HUES6 (cell line): ENCODE results near the gene TNRC18.

Source experiments
- H3K27ac ChIP-seq: 2 replicates; pipeline ENCODE4 v1.7.0; 2013; ENCODE audit warnings: low read depth, mild to moderate bottlenecking, low read length, inconsistent platforms
- H3K27me3 ChIP-seq: 2 replicates; pipeline ENCODE4 v1.6.1; 2013; ENCODE audit warnings: low read length; ENCODE audit not compliant: control insufficient read depth, insufficient read depth
- H3K36me3 ChIP-seq: 2 replicates; pipeline ENCODE4 v1.6.1; 2013; ENCODE audit warnings: low read length; ENCODE audit not compliant: control insufficient read depth, insufficient read depth
- H3K4me1 ChIP-seq: 2 replicates; pipeline ENCODE4 v1.6.1; 2013; ENCODE audit warnings: low read length; ENCODE audit not compliant: control insufficient read depth, insufficient read depth
- H3K4me3 ChIP-seq: 2 replicates; pipeline ENCODE4 v1.5.1; 2013; ENCODE audit warnings: low read depth, low read length
- H3K9ac ChIP-seq: one replicate; pipeline ENCODE4 v1.6.1; 2013; ENCODE audit warnings: mild to moderate bottlenecking, low read length
- H3K9me3 ChIP-seq: 2 replicates; pipeline ENCODE4 v1.6.1; 2013; ENCODE audit warnings: low read depth, low read length; ENCODE audit not compliant: control insufficient read depth, insufficient read depth

The TNRC18 gene

DNA sequence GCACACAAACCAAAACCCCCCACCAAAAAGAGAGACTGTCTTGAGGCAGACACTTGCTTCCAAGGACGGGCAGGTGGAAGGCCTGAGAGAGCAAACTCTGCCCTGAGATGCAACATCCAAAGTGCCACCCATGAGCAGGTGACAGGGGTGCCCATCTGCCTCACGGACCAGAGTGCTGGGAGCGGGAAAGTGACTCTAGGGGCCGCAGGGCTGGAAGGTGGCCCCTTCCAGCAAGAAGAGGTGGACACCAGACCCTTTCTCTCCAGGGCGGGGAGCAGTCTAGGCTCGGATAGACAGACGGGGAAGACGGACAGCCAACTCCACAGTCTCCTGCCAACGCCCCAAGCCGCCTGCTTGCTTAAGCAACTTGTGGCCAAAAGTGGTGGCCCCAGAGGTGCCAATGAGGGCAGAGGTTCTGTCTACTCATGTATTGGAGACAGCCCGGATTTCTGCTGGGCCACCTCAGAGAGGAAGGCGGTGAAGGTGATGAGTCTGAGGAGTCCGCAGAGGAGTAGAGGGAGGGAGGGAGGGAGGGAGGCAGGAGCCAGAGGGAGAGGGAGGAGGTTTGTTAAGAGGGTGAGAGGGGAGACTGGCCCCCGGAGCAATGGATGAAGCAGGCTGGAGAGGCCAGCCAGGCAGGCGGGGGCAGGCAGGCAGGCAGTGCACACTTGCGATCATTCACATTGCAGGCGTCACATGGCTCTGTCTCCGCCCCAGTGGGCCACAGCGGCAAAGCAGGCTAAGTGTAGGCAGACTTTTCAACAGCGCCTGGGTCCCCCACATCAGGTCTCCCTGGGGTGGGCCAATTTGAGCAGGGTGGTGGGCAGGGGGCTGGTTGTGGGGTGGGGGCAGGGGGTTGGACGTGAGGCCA lies 75.3 kb downstream of the TNRC18 start:
- Histone ChIP-seq H3K4me1 (peaks cover 25% of the 10 kb centered on the region), H3K27ac (no peak overlapping the region), H3K9ac (no peak overlapping the region), H3K36me3 (peaks cover 19% of the 10 kb centered on the region), H3K4me3 (no peak overlapping the region), H3K9me3 (peaks cover 9% of the 10 kb centered on the region), H3K27me3 (no peaks in the 10 kb centered on the region)

DNA sequence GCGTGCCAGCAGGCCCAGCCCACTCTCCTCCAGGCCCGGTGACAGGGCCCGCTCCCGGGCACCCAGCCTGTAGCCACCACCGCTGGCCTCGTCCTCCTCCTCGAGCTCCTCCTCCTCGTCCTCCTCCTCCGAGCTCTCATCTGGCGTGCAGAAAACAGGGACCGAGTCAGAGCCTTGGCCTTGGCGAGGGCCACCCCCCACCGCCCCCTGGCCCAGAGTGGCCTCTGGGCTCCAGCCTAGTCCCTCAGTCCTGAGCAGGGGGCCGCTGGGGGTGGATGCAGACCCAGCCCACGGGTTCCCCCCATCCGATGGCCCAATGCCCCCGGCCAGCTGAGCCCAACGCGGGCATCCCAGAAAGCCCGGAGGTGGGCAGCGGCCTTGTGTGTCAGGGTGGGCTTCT lies 78.0 kb downstream of the TNRC18 start:
- no peak overlapping the region for H3K27ac ChIP-seq
- peaks cover 11% of the 10 kb centered on the region for H3K9me3 ChIP-seq
- peaks cover 30% of the 10 kb centered on the region for H3K36me3 ChIP-seq
- H3K9ac ChIP-seq = no peak overlapping the region
- H3K4me1 ChIP-seq = peaks cover 11% of the 10 kb centered on the region
- H3K27me3 ChIP-seq = no peaks in the 10 kb centered on the region
- H3K4me3 ChIP-seq = no peak overlapping the region

DNA sequence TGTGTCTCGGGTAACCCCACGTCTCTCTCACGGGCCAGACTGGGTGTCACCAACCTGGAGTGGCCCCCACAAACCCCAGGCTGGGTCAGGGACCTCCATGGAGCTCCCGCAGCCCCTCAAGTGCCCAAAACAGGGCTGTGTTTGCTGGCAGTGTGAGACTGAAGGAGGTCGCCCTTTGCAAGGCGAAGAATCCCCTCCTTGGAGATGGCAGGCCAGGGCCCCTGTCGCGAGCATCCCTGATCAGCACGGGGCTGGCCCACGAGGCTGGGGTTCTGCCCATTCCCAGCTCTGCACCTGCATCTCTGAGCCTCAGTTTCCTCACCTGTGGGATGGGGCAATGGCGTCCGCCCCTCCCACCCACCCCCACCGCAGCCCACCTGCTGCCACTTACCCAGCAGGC lies 78.5 kb downstream of the TNRC18 start:
- peaks cover 7% of the 10 kb centered on the region; the same call in 1 of the 2 replicates for H3K4me1 ChIP-seq
- H3K36me3 ChIP-seq = peaks cover 31% of the 10 kb centered on the region
- no peak overlapping the region for H3K4me3 ChIP-seq
- H3K9ac ChIP-seq = no peak overlapping the region
- no peak overlapping the region for H3K27ac ChIP-seq
- H3K9me3 ChIP-seq = peaks cover 11% of the 10 kb centered on the region
- H3K27me3 ChIP-seq = no peaks in the 10 kb centered on the region

DNA sequence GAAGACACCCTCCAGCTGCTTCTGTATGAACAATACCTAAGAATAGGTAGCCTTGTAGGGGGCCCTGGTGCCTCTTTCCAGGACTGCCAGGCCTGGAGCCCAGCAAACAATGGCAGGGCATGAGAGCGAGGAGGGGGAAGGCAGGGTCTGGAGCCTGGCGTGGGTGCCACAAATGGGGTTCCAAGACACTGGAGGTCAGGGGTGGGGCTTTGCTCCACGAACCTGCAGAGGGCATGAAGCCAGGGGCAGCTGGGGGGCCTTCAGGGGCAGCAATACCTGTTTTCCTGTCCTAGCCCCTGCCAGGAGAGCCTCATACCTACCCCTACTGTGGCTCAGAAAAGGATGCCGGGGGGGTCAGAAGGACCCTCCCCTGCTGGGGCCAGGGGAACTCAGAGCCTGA lies 79.3 kb downstream of the TNRC18 start:
- no peaks in the 10 kb centered on the region for H3K27me3 ChIP-seq
- no peak overlapping the region for H3K27ac ChIP-seq
- H3K4me1 ChIP-seq = peaks cover 1% of the 10 kb centered on the region; the same call in 1 of the 2 replicates
- peaks cover 34% of the 10 kb centered on the region for H3K36me3 ChIP-seq
- peaks cover 11% of the 10 kb centered on the region for H3K9me3 ChIP-seq
- no peak overlapping the region for H3K9ac ChIP-seq
- H3K4me3 ChIP-seq = no peak overlapping the region

DNA sequence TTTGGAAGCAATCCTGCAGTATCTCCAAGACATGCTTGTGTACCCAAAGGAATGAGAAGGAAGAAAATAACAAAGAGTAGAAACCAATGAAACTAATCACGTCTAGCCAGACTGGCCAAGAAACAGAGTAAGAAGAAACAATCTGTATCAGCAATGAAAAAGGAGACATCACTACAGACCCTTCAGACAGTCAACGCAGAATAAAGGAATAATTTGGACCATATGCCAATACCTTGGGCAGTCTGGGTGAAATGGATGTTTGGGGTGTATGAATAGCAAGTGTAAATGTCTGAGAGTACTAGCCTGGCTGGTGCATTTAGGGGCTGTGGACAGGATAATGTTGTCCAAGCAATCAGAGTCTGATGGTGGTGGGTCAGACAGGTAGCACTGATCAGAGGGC lies 79.8 kb downstream of the TNRC18 start:
- Histone ChIP-seq H3K27me3 (no peaks in the 10 kb centered on the region), H3K9ac (no peak overlapping the region), H3K27ac (no peak overlapping the region), H3K9me3 (peaks cover 11% of the 10 kb centered on the region), H3K36me3 (peaks cover 34% of the 10 kb centered on the region), H3K4me1 (no peaks in the 10 kb centered on the region), H3K4me3 (no peak overlapping the region)

DNA sequence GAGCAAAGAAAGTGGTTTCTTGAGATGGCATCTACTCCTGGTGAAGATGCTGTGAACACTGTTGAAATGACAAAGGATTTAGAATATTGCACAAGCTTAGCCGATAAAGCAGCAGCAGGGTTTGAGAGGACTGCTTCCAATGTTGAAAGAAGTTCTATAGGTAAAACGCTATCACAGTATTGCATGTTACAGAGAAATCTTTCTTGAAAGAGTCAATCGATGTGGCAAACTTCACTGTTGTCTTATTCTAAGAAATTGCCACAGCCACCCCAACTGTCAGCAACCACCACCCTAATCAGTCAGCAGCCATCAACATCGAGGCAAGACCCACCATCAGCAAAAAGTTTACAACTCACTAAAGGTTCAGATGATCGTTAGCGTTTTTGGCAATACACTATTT lies 81.0 kb downstream of the TNRC18 start:
- H3K27ac ChIP-seq = no peak overlapping the region
- no peaks in the 10 kb centered on the region for H3K4me1 ChIP-seq
- H3K27me3 ChIP-seq = no peaks in the 10 kb centered on the region
- peaks cover 11% of the 10 kb centered on the region for H3K9me3 ChIP-seq
- no peak overlapping the region for H3K4me3 ChIP-seq
- H3K36me3 ChIP-seq = peaks cover 34% of the 10 kb centered on the region
- no peak overlapping the region for H3K9ac ChIP-seq

DNA sequence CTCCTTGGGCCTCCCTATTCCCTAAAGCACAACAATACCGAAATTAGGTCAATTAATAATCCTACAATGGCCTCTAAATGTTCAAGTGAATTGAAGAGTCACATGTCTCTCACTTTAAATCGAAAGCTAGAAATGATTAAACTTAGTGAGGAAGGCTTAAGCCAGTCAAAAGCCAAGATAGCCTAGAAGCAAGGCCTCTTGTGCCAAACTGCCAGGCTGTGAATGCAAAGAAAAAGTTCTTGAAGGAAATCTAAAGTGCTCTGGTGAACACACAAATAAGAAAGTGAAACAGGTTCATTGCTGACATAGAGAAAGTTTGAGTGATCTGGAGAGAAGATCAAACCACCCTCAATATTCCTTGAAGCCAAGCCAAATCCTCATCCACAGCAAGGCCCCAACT lies 83.7 kb downstream of the TNRC18 start:
- no peak overlapping the region for H3K4me3 ChIP-seq
- no peaks in the 10 kb centered on the region for H3K27me3 ChIP-seq
- no peak overlapping the region for H3K9ac ChIP-seq
- H3K9me3 ChIP-seq = peaks cover 11% of the 10 kb centered on the region
- H3K27ac ChIP-seq = no peak overlapping the region
- H3K36me3 ChIP-seq = peaks cover 34% of the 10 kb centered on the region
- H3K4me1 ChIP-seq = no peaks in the 10 kb centered on the region

DNA sequence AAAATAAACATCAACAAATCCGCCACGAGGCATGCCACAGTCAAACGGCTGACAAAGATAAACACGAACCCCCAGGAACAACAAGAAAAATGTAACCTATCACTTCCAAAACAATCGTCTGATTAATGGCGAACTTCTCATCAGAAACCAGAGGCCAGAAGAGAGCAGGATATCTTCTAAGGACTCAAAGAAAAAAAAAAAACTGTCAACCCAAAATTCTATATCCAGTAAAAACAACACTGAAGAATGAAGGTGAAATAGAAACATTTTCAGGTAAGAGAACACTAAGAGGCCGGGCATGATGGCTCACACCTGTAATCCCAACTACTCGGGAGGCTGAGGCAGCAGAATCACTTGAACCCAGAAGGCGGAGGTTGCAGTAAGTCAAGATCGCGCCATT lies 86.6 kb downstream of the TNRC18 start:
- no peak overlapping the region for H3K9ac ChIP-seq
- H3K4me1 ChIP-seq = no peaks in the 10 kb centered on the region
- no peak overlapping the region for H3K27ac ChIP-seq
- no peaks in the 10 kb centered on the region for H3K27me3 ChIP-seq
- H3K9me3 ChIP-seq = peaks cover under 1% of the 10 kb centered on the region; the same call in 1 of the 2 replicates
- peaks cover 10% of the 10 kb centered on the region; the same call in 1 of the 2 replicates for H3K36me3 ChIP-seq
- H3K4me3 ChIP-seq = no peak overlapping the region

DNA sequence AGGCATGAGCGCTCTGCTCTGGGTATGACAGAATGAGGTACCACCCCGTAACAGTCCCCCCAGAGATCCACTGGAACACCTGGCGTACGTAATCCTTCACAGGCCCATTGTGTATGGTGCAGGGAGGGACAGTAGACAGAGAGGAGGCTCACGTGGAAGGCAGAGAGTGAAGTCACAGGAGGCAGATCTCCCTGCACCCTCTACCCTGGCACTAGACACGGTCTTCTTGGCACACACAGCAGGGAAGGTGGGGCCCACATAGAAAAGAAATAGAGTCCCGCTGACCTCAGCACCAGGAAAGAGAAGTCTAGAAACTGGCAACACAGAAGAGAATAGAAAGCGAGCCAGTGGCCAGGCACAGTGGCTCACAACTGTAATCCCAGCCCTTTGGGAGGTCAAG lies 89.0 kb downstream of the TNRC18 start:
- Histone ChIP-seq H3K27ac (no peak overlapping the region), H3K9me3 (no peaks in the 10 kb centered on the region), H3K9ac (no peak overlapping the region), H3K36me3 (peaks cover 14% of the 10 kb centered on the region; the same call in 1 of the 2 replicates), H3K27me3 (no peaks in the 10 kb centered on the region), H3K4me1 (no peaks in the 10 kb centered on the region), H3K4me3 (no peak overlapping the region)

DNA sequence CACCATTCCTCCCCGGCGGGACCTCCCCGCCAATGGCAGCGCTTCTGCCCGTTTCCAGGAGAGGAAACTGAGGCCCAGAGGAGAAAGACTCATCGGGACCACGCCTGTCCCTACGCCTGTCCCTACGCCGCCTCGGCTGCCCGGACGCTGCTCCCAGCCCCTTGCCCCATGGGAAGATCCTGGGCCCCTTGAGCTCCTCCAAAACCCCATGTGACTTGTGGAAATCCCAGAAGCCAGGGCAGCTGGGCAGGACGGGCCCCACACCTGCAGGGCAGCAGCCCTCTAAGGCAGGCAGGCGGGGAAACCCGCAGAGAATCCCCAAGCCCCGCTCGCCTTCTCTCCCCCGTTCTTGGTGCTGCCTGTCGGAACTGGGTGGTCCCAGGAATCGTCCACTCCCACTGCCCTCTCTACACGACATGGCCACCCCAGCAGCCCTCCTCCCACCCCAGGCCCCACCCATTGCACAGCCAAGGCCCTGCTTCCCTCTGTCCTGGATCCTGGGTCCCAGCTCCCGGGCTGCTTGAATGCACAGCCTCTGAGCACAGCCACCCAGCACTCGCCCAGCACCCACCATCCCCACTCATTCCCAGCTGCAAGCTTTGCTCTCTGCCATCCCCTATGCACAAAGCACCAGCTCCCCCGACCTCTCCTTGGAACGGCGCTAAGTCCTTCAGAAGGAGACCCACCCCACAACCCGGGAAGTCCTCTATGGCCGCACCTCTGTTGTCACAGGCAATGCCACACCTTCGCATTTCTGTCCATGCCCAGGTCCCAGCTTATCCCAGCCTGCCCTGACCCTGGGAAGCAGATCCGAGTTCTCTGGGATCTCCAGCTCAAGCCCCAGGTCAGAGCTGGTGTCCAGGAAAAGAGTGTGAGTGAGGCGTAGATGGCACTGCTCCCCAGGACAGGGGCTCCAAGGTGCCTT lies 90.3 kb downstream of the TNRC18 start:
- no peaks in the 10 kb centered on the region for H3K9me3 ChIP-seq
- H3K4me1 ChIP-seq = no peaks in the 10 kb centered on the region
- H3K4me3 ChIP-seq = no peak overlapping the region
- no peak overlapping the region for H3K27ac ChIP-seq
- H3K9ac ChIP-seq = no peak overlapping the region
- no peaks in the 10 kb centered on the region for H3K27me3 ChIP-seq
- H3K36me3 ChIP-seq = peaks cover 15% of the 10 kb centered on the region; the same call in 1 of the 2 replicates

DNA sequence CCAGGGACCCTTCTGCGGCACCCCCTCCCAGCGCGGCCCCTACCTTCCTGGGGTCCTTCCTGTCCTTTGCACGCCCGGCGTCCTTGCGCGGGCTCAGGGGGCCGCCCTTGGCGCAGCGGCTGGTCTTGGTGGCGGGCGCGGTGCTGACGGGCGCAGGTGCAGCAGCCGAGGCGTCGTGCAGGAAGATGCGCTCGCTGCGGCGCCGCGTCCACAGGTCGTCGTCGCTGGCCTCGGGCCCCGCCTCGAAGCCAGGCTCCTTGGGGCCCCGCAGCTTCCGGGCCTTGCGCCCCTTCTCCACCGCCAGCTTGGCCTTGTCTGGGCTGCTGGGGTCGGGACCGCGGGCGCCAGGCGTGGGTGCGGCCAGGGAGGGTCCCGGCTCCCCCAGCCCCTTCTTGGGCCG lies 91.1 kb downstream of the TNRC18 start:
- H3K36me3 ChIP-seq = peaks cover 15% of the 10 kb centered on the region; the same call in 1 of the 2 replicates
- no peaks in the 10 kb centered on the region for H3K4me1 ChIP-seq
- H3K9me3 ChIP-seq = no peaks in the 10 kb centered on the region
- no peaks in the 10 kb centered on the region for H3K27me3 ChIP-seq
- no peak overlapping the region for H3K27ac ChIP-seq
- no peak overlapping the region for H3K9ac ChIP-seq
- H3K4me3 ChIP-seq = no peak overlapping the region
